Raji (cell line): Measurements from ENCODE around the gene GMIP.

Experiments
- POLR2A ChIP-seq: IDR thresholded peaks from 2 replicates; pipeline ENCODE4 v1.6.1; 2011; ENCODE audit warnings: low read depth, low read length, control low read depth; ENCODE audit not compliant: insufficient read depth

Gene GMIP

DNA sequence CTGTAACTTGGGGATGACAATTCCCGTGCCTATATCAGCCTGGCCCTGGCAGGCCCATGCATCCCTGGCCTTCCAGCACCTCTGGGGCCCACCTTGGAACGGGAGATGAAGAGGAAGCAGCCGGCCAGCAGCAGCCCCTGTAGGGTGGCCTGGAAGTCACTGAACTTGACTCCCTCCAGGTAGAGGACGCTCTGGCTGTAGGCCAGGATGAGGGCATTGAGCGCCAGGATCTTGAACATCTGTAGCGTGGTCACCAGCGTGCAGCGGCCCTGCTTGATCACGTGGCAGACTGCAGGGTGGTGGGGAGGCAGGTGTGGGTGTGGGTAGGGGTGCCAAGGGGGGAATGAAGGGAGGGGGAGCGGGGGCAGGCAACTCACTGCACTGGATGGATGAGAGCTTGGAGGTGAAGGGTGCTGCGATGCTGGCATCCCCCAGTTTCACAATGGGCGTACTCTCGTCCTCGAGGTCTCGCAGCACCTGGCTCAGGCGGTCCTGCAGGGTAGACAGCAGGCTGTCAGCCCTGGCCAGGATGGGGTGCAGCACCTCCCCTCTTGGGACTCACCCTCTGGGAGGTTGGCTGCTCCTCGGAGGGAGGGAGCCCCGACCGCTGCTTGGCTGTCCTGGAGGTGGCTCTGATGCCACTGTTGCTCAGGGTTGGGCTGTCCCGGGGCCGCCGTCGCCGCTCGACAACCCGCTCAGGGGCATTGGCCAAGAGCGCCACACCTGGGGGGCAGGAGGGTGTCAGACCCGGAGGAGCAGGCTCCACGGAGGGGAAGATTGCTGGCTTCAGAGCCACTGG lies 3.8 kb upstream of the GMIP start:
- TF ChIP-seq POLR2A, result no peak

DNA sequence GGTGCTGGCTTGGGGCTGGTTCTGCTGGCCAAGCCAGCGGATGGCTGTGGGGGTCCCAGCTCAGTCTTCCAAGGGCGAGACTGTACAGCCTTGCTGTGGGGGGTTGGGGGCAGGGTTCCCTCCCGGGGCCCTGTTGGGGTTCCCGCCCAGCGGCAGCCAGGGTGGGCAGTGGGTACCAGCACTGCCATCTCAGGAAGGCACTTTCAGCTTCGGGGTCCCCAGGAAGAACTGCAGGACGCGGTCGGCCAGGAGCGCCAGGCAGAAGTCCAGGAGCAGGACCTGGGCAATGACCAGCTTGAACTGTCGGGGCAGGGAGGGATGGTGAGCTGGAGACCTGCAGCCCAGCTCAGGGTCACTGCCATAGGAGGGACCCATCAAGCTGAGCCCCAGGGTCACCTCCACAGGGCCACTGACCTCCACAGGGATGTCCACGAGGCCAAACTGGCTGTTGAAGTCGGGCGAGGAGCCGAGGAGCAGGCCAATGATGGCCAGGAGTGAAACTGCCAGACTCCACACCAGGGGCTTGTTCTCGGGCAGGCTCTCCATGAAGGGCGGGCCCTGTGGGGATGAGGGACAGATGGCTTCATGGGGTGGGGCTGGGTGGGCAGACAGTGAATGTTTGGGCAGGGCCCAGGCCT lies 1.9 kb upstream of the GMIP start:
- TF ChIP-seq POLR2A, result no peak

DNA sequence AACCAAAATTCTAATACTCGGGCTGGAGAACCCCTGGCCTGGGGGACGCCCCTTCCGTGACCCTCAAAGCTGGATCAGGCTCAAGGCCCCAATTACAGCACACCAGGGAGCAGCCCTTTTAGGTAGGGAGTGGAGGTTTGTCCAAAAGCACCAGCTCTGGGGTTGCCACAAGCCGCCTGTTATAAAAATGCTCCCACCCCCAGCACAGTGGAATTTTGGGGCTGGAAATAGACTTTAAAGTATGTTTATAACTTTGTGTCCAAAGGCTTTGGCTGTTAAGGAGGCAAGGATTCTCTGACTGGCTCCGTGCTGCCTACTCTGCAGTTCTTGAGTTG lies 564 bp upstream of the GMIP start:
- no peak for TF ChIP-seq POLR2A

DNA sequence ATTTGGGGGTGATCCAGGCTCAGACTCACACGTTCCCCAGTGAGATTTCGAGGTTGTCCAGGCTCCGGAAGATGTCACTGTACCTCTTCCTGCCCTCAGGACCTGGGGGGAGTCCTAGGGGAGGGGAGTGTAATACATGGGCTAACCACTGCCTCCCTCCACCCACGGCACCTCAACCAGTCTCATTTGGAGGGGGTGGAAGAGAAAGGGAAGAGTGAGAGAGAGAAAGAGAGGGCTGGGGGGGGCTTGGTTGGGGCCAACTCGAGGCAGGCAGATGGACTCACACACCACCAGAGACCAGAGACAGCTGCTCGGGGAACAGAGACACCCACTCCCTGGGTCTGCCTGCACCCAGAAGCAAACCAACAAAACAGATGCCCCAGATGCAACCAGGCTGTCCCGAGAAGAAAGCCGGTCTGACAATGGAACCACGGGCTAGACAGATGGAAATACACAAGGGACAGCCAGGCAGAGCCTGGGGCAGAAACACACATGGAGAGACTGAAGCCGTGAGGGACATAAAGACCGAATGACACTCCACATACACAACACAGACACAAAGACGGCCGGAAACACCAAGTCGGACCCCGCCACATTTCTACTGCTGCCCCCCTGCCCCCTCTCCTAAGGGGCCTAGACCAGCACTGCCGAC lies 825 bp downstream of the GMIP start:
- no peak for TF ChIP-seq POLR2A

DNA sequence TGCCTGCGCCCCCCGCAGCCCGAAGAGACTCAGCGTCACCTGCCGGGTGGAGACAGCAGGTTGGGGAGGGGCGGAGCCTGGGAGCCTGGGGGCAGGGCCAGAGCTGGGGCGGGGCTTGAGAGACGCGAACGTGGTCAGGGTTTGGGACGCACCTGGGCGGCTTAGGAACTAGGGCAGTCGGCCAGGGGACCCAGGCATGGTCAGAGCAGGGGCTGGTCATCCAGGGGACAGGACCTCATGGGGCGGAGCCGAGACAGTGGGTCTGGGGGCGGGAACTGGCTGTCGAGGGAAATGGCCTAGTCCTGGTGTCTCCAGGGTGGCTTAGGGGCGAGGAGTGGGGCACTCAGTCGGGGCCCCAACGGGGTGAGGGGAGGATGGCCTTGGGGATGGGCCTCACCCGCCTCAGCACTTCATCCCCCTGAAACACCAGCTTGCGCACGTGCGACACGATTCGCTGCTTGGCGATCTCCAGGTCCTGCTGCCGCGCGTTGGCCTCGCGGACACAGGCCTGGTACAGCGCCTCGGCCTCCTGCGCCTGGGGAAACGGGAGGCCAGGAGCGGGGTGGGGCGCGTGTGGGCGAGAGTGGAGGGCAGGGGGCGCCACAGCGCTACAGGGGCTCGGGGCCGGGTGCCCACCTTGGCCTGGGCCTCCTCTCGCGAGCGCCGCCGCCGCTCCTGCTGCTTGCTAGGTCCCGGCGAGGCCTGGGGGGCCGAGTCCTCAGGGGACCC lies 5.8 kb downstream of the GMIP start:
- TF ChIP-seq POLR2A, result no peak

DNA sequence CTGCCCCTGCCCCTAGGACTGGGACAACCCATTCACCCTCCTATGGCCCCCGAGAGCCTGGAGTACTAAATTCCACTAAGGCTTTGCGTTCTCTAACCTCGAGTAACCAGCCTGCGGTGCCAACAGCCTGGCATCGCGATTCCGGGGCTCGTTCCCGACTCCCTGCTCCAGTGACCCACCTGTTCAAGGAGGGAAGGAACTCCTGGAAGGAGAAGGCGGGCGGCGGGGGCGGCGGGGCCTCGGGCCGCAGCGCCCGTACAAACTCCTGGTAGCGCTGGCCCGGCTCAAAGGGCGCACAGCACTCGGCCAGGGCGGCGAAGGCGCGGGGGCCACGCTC lies 6.3 kb downstream of the GMIP start:
- TF ChIP-seq POLR2A, result no peak

DNA sequence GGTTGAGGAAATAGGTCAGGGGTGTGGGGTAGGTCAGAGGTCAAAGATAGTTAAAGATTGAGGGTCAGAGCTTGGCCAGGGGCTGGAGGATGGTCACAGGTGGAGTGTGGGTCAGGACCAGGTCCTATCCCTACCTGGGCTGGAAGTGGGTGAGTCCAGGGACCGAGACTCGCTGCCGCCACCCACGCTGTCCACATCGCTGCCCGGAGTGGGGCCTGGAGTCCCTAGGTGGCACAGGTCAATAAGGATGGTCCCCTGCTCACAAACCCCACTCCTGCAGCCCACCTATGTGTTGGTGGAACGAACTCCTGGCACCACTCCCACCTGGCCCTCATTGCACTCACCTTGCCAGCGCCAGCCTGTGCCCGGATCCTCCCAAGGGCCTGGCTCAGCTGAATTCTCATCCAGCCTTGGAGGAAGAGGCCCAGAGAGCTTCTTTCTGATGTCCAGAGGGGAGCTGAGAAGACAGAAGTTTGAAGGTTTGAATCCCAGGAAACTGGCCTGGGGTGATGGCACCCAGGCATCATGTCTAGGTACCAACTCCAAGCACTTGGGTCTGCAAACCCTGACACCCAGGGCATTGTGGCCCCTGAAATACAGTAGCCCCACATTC lies 6.8 kb downstream of the GMIP start:
- TF ChIP-seq POLR2A, result no peak

DNA sequence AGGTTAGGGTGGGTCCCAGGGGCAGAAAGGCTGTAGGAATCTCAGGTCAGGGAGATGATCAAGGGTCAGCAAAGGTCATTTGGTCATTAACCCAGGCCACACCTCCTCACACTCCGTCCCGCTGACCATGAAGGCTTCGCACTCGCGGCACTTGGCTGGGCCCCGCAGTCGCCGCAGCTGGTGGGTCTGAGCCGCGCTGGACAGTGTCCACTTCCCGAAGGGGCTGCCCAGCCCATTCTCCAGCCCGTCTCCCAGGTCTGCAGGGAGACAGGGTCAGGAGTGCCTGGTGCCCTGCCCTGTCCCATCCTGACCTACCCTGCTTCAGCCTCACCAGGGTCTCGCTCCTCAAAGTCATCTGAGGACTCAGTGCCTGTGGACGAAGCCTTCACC lies 8.1 kb downstream of the GMIP start:
- TF ChIP-seq POLR2A, result no peak

DNA sequence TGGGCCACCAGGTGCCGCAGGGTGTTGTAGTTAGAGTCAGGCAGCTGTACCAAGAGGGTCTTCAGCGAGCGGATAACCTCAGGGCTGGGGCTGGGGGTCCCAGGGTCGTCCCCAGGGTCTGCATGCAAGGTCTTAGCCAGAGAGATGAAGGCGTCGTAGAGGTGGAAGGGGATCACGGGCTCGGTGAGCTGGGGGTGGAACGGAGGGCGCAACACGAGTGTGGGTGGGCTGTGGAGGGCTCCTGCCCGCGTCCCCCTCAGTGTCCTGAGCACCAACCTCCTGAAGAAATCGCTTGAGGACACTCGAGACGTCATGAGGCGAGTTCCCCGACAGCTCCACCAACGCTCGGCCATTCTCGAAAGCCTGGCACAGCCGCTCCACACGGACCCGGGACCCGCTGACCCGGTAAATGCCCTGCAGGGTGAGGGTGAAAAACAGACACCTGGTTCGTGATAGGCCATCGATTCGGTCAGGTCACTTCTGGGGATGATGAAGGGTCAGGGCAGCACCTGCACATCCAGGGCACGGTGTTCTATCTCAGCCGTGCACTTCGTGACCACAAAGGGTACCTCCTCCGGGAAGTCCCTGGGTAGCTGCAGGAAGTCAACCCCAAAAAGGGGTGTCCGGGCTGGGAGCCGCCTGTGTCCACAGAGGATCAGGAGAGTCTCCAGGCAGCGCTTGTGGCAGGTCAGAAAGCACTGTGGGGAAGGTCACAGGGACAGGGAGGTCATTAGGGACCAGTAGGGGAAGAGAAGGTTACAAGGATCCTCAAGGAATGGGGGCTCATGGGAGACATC lies 8.7 kb downstream of the GMIP start:
- TF ChIP-seq POLR2A, result no peak

DNA sequence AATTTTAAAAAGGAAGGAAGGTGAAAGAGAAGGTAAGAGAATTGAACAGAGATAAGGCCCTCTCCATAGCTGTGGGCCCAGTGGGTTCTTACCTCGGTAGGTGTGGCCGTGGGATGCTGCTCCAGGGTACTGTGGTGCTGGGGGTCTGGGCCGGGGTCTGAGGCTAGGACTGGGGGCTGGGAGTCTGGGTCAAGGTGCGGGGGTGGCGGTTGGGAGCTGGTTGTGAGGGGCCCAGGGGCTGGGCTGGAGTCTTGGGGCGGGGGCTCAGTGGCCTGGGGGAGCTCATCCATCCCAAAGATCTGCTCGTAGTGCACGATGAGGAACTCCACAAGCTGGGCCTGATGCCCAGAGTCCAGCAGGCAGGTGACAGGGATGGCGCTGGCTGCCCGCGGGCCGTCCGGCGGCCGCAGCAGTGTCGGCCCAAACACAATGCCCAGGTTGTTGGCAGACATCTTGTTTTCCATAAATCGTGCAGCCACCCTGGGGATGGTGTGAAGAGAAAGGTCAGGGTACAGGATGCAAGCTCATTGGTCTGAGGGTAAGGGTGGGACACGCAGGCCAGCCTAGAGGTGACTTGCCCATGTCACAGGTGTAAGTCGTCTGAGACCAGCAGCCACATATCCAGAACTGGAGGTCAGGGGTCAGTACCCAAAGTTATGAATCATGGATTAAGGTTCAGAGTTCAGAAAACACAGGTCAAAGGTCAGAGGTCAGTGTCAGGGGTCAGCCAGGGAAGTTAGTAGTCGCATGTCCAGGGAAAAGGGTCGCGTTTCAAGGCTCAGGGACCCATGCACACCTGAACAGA lies 9.5 kb downstream of the GMIP start:
- TF ChIP-seq POLR2A, result no peak

DNA sequence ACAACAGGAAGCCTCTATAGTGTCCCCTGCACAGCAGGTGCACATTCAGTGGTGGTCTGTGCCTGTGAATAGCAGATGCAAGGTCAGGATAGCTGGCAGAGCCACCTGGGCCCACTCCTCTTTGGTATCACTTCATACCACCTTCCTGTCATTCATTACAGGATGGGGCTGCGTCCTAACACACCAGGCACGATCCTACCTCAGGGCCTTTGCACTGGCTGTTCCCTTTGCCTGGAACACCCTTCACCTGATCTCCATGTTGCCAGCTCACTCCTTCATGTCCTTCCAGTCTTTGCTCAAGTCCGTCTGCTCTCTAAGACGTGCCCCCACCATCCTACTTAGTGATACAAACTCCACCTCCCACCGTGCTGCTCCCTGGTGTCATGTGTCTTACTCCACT lies 10.8 kb downstream of the GMIP start:
- TF ChIP-seq POLR2A, result no peak

DNA sequence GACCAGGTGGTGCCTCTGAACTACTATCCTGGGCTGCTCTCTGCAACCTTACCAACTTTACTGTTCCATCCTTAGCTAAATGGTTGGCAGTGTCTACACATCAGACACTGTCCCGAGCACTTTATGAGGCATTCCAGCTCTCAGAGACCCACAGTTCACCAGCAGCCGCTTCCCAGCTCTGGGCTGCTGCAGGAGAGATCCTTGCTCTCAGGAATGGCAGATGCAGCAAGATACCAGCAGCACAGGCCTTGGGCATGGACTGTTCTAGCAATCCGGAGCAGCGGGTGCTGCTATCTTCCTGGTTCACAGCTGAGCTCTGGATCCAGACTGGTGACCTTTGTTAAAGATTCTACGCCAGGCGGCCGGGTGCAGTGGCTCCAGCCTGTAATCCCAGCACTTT lies 12.1 kb downstream of the GMIP start:
- TF ChIP-seq POLR2A, result no peak

DNA sequence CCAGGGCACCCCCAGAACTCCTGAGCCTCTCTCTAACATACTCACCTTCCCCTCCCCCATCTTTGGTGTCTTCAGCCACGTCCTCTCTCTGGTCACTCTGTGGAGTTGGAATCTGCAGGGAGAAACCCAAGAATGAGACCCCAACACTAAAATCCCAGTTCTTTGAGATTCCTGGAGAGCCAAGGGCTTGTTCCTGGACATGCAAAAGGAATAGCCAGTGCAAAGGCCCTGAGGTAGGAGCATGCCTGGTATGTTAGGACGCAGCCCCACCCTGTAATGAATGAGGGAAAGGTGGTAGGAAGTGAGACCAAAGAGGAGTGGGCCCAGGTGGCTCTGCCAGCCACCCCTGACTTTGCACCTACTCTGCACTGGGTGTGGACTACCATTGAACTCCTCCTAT lies 13.0 kb downstream of the GMIP start:
- TF ChIP-seq POLR2A, result no peak

DNA sequence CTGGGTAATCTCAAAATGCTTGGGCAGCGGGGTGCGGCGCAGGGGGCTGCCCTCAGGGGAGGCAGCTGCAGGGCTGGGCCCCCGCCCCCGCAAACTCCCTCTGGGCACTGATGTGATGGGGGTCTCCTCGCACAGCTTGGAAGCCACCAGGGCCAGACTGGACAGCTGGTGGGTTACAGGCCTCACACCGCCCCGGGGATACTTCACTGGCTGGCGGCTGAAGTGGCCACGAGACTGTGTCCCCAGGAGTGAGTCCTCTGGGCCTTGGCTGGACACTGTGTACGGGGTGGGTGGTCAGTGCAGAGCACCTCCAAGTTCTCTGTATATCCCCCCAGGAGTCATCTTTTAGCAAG lies 13.4 kb downstream of the GMIP start:
- TF ChIP-seq POLR2A, result no peak
